NT2/D1 (cell line): ENCODE data around the gene PCTP.

Source experiments
- SUZ12 ChIP-seq: IDR thresholded peaks from 2 replicates; pipeline ENCODE4 v1.6.1; 2011; ENCODE audit not compliant: insufficient read length, insufficient read depth; ENCODE audit errors: extremely low read depth
- ZNF274 ChIP-seq: IDR thresholded peaks from 2 replicates; pipeline ENCODE4 v1.6.1; 2011; ENCODE audit warnings: mild to moderate bottlenecking, low read depth, low read length

DNA sequence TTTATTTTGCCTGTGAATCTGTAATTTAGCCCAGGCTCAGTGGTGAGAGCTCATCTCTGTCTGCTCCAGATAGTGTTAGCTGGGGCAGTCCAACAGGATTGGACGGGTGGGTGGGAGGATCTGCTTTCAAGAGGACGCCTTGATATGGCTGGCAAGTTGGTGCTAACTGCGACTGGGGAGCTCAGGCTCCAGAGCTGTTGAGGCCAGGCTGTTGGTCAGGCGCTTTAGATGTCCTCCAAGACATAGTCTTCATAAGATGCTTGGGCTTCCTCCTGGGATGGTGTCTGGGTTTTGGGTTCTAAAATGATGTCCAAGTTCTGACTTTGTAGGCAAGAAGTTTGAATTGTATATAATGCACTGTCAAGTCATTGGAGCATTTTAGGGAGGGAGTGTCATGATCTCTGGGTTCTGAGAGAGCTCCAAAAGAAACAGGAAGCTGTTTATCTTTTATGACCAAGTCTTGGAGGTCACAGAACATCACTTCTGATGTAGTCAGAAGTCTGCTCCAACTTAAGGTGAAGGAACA, 12.8 kb upstream of the PCTP start:
- TF ChIP-seq ZNF274, result no peak
- no peak for TF ChIP-seq SUZ12
